ENCODE data around the gene TBCCD1. TPM values are rescaled to one million over a fixed set of nuclear protein-coding genes. Genes with fewer than 3 reads are reported as not detected.
"Not testable (repeated sequence)": the region's sequence is repeated elsewhere in the genome, so short reads cannot be mapped to it uniquely, and the experiment has no call there.

Gene TBCCD1
- total RNA-seq, 1 donor: 17.5 TPM

GRCh38 chr3:186577521-186577920 lies 10.4 kb upstream of the TBCCD1 start:
- TF ChIP-seq, protein P1, sequence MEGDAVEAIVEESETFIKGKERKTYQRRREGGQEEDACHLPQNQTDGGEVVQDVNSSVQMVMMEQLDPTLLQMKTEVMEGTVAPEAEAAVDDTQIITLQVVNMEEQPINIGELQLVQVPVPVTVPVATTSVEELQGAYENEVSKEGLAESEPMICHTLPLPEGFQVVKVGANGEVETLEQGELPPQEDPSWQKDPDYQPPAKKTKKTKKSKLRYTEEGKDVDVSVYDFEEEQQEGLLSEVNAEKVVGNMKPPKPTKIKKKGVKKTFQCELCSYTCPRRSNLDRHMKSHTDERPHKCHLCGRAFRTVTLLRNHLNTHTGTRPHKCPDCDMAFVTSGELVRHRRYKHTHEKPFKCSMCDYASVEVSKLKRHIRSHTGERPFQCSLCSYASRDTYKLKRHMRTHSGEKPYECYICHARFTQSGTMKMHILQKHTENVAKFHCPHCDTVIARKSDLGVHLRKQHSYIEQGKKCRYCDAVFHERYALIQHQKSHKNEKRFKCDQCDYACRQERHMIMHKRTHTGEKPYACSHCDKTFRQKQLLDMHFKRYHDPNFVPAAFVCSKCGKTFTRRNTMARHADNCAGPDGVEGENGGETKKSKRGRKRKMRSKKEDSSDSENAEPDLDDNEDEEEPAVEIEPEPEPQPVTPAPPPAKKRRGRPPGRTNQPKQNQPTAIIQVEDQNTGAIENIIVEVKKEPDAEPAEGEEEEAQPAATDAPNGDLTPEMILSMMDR (IDR thresholded peaks at IDR 0.05; ENCODE audit: insufficient read depth, low read length): no peak
- no peak for DNase-seq (ENCODE audit: low read depth)
- no peak overlapping the region for H3K4me3 ChIP-seq (ENCODE audit: low read depth, low read length)

GRCh38 chr3:186571644-186572013 lies 4.5 kb upstream of the TBCCD1 start:
- TF ChIP-seq, protein P1 (IDR thresholded peaks at IDR 0.05; ENCODE audit: insufficient read depth, low read length): no peak
- no peak for DNase-seq (ENCODE audit: low read depth)
- peak overlapping the region; percentile 98 for H3K4me3 ChIP-seq (ENCODE audit: low read depth, low read length)

DNA sequence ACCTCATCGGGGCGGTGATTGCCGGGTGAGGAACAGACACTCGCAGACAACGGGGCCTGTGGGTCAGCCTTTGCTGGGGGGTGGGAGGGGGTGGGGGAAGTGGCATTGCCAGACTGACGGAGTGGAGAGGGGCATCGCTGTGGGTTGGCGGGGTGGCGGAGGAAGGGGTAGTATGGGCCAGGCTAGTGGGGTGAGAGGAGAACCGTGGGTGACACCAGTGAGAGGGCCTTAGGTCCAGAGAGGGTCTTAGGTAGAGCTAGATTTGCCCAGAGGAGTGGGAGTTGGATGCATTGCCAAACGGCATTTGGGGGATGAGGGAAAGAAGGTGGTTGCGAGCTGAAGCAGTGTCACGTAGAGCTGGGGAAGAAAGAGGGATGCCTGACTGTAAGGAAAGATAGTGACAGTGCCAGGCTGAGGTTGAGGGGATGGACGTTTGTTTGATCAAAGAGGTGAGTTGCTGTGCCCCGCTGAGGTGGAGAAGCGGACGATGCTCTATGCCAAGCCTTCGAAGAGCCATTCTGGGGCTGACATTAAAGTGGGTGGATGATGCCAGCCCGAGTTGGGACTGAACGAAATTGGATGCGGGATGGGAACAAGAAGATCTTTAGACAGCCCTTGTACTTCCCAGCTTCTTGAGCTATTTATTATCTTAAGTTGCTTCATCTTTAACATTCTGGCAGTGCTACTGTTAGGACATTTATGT lies 4.0 kb upstream of the TBCCD1 start:
- no peak for DNase-seq (ENCODE audit: low read depth)
- H3K4me3 ChIP-seq (ENCODE audit: low read depth, low read length): peak overlapping the region; percentile 98
- TF ChIP-seq, protein P1 (IDR thresholded peaks at IDR 0.05; ENCODE audit: insufficient read depth, low read length): no peak

- DNase-seq (ENCODE audit: low read depth): peak; percentile 100
Measured at GRCh38 chr3:186570096-186570940, 3.2 kb upstream of the TBCCD1 start, which contains the start of gene DNAJB11. Gene DNAJB11, plus strand, starts transcription at chr3:186570720. Its CDS starts 178 bp downstream, at chr3:186570898.

GRCh38 chr3:186569779-186570095 lies 2.6 kb upstream of the TBCCD1 start:
- DNase-seq (ENCODE audit: low read depth): no peak
- TF ChIP-seq, protein P1 (IDR thresholded peaks at IDR 0.05; ENCODE audit: insufficient read depth, low read length): no peak
- H3K4me3 ChIP-seq (ENCODE audit: low read depth, low read length): peak overlapping the region; percentile 79

More at GRCh38 chr3:186570096-186570940, 3.2 kb upstream of the TBCCD1 start, which contains the start of gene DNAJB11:
- H3K4me3 ChIP-seq (ENCODE audit: low read depth, low read length): peak within 1 kb of the TSS; percentile 98
- TF ChIP-seq, protein P1 (IDR thresholded peaks at IDR 0.05; ENCODE audit: insufficient read depth, low read length): no peak

GRCh38 chr3:186569361-186569760 lies 2.2 kb upstream of the TBCCD1 start:
- not testable (repeated sequence) for DNase-seq (ENCODE audit: low read depth)
- peak overlapping the region; percentile 79 for H3K4me3 ChIP-seq (ENCODE audit: low read depth, low read length)

DNA sequence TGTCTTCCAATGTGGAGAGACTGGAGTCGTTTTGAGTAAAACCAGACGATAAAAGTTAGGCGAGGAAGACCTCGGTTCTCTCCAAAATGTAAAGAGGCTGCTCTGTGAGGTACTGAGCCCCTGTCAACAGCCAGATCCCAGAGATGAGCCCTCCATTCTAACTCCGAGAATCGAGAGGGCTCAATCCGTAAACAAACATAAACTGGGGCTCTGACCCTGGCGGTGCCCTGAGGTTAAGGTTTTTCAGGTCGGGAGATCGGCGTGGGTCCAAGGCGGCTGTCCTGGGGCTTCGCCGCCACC lies 417 bp downstream of the TBCCD1 start:
- peak; percentile 12 for DNase-seq (ENCODE audit: low read depth)
- H3K4me3 ChIP-seq (ENCODE audit: low read depth, low read length): peak overlapping the region; percentile 93

More for the DNA sequence above, 417 bp downstream of the TBCCD1 start:
- TF ChIP-seq, protein P1 (IDR thresholded peaks at IDR 0.05; ENCODE audit: insufficient read depth, low read length): no peak

Data from fibroblast of the aortic adventitia (primary cell).